DND-41 (cell line): ENCODE measurements around the gene TMEM163.

Experiments used
- ATAC-seq: fragments of 200-7000 bp; cut with Tn5 transposase; 3 replicates; pipeline ENCODE4 v1.9.1; 2021; ENCODE audit warnings: low read depth; ENCODE audit not compliant: insufficient read depth
- DNase-seq: peaks from one replicate; pipeline ENCODE4 v3.0.0-alpha.2; 2020
- H2AFZ ChIP-seq: 2 replicates; pipeline ENCODE4 v1.6.0; 2012; ENCODE audit warnings: low read depth, low read length
- H3K27ac ChIP-seq: 2 replicates; pipeline ENCODE4 v1.5.1; 2012; ENCODE audit warnings: low read length, inconsistent platforms
- H3K27me3 ChIP-seq: fragments of 200-600 bp; sonication (generic); 2 replicates; pipeline ENCODE4 v1.6.0; 2012; ENCODE audit warnings: low read length, mild to moderate bottlenecking, inconsistent platforms; ENCODE audit not compliant: insufficient read depth, poor library complexity
- H3K36me3 ChIP-seq: 2 replicates; pipeline ENCODE4 v1.5.1; 2012; ENCODE audit warnings: low read length, inconsistent platforms; ENCODE audit not compliant: insufficient read depth
- H3K4me1 ChIP-seq: 2 replicates; pipeline ENCODE4 v1.5.1; 2012; ENCODE audit warnings: mild to moderate bottlenecking, low read length; ENCODE audit not compliant: insufficient read depth
- H3K4me2 ChIP-seq: 2 replicates; pipeline ENCODE4 v1.6.0; 2012; ENCODE audit warnings: mild to moderate bottlenecking, moderate library complexity, low read length, inconsistent platforms; ENCODE audit not compliant: insufficient read depth
- H3K4me3 ChIP-seq, 2 experiments: fragments of 200-600 bp in 1 of 2; shearing (Covaris generic) in 1 of 2; 2 replicates each; pipeline ENCODE4 v1.5.1; 2012 to 2016; ENCODE audit warnings: inconsistent platforms in 2 of 2, low read length in 2 of 2, mild to moderate bottlenecking in 2 of 2, low read depth in 1 of 2, moderate library complexity in 1 of 2
- H3K79me2 ChIP-seq: 2 replicates; pipeline ENCODE4 v1.6.0; 2012; ENCODE audit warnings: low read length, inconsistent platforms; ENCODE audit not compliant: insufficient read depth
- H3K9ac ChIP-seq: 2 replicates; pipeline ENCODE4 v1.6.0; 2012; ENCODE audit warnings: low read depth, mild to moderate bottlenecking, inconsistent platforms, low read length, moderate library complexity
- H3K9me3 ChIP-seq: 2 replicates; pipeline ENCODE4 v1.5.1; 2012; ENCODE audit warnings: low read length, moderate library complexity, mild to moderate bottlenecking, inconsistent platforms; ENCODE audit not compliant: insufficient read depth, severe bottlenecking
- H4K20me1 ChIP-seq: 2 replicates; pipeline ENCODE4 v1.6.0; 2012; ENCODE audit warnings: low read length; ENCODE audit not compliant: insufficient read depth
- CTCF ChIP-seq: IDR thresholded peaks from 2 replicates; pipeline ENCODE4 v1.5.1; 2012; ENCODE audit warnings: borderline replicate concordance, low read length, moderate library complexity, mild to moderate bottlenecking; ENCODE audit not compliant: poor library complexity, severe bottlenecking; ENCODE audit errors: extremely low read depth
- EZH2 ChIP-seq: IDR thresholded peaks from 3 replicates; pipeline ENCODE4 v1.6.1; 2012; ENCODE audit warnings: borderline replicate concordance, low read depth, mild to moderate bottlenecking, moderate library complexity, low read length, inconsistent platforms; ENCODE audit not compliant: severe bottlenecking

TMEM163 gene

DNA sequence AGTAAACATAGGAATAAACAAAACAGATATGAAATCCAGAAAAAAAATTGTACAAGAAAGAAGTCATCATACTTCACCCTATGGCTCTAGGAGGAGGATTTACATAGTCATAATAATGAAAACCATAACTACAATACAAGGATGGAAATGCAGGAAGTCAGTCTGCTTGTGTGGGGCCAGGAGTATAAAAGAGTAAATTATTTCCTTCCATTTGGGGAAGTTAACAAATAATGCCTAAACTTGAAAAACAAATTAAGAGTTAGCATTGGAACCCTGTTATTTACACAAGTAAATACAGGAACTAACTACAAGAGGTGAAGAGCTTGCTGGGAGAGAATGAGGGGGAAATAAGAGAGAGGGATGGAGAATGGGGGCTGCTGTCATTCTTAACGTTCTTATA lies 15.4 kb downstream of the TMEM163 start:
- Histone ChIP-seq H3K9ac (no peak overlapping the region), H3K27me3 (no peaks in the 10 kb centered on the region), H2AFZ (no peak overlapping the region), H3K4me2 (no peak overlapping the region), H4K20me1 (no peaks in the 10 kb centered on the region; the same call in 1 of the 2 replicates), H3K9me3 (no peaks in the 10 kb centered on the region), H3K27ac (no peak overlapping the region), H3K4me1 (peaks cover 6% of the 10 kb centered on the region; the same call in 1 of the 2 replicates), H3K36me3 (no peaks in the 10 kb centered on the region), H3K79me2 (no peaks in the 10 kb centered on the region), H3K4me3 (no peak overlapping the region)
- TF ChIP-seq CTCF (no peak), EZH2 (no peak)
- no peak for ATAC-seq
- no peak for DNase-seq

DNA sequence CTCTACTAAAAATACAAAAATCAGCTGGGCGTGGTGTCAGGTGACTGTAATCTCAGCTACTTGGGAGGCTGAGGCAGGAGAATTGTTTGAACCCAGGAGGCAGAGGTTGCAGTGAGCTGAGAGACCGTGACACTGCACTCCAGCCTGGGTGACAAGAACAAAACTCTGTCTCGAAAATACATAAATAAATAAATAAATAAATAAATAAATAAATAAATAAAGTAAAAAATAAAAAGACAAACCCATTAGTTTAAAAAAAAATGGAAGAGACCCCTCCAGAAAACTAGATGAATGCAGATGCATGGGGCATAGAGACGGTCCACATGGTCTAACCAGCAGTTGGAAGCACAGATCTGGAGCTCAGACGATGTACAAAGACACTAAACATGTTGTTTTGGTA lies 18.1 kb downstream of the TMEM163 start:
- no peaks in the 10 kb centered on the region; the same call in 1 of the 2 replicates for H4K20me1 ChIP-seq
- no peak overlapping the region for H3K4me2 ChIP-seq
- no peaks in the 10 kb centered on the region for H3K36me3 ChIP-seq
- no peaks in the 10 kb centered on the region for H3K4me1 ChIP-seq
- TF ChIP-seq CTCF (no peak), EZH2 (no peak)
- H3K9me3 ChIP-seq: no peaks in the 10 kb centered on the region
- no peaks in the 10 kb centered on the region for H3K79me2 ChIP-seq
- ATAC-seq (no peak), DNase-seq (no peak)
- H3K9ac ChIP-seq: no peak overlapping the region
- H3K27ac ChIP-seq: no peak overlapping the region
- no peak overlapping the region for H2AFZ ChIP-seq
- H3K27me3 ChIP-seq: no peaks in the 10 kb centered on the region
- no peak overlapping the region for H3K4me3 ChIP-seq

DNA sequence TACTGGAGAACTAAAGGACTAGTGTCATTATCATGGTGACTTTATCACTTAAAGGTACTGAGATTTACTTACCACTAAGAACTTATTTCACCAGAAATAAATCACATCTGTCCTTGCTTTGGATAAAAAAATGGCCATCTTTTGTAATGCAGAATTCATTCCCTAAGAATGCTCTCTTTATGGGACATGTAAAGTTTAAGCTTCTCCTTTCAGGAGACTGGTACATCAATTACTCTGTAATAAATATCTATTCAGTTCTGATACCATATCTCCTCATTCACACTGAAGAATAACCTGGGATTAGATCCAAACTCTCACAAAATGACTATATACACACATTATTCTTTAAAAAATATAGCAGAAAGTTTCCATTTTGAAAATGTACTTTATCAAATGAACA lies 24.4 kb downstream of the TMEM163 start:
- H3K4me2 ChIP-seq: no peak overlapping the region

More for the DNA sequence above, 24.4 kb downstream of the TMEM163 start:
- Histone ChIP-seq H3K9ac (no peak overlapping the region), H4K20me1 (no peaks in the 10 kb centered on the region), H3K4me1 (no peaks in the 10 kb centered on the region), H3K4me3 (no peak overlapping the region), H3K36me3 (no peaks in the 10 kb centered on the region), H3K79me2 (no peaks in the 10 kb centered on the region), H3K9me3 (no peaks in the 10 kb centered on the region), H2AFZ (no peak overlapping the region), H3K27me3 (no peaks in the 10 kb centered on the region), H3K27ac (no peak overlapping the region)
- ATAC-seq: no peak
- TF ChIP-seq CTCF: no peak
- no peak for TF ChIP-seq EZH2
- DNase-seq: no peak
